Osteoblast (primary cell): ENCODE data around the gene MICAL3. TPM values are rescaled to one million over a fixed set of nuclear protein-coding genes. Genes with fewer than 3 reads are reported as not detected.
A peak's percentile ranks its signal among the peaks of the same experiment; 100 is the strongest.

Source experiments
- DNase-seq: peaks from one replicate; pipeline ENCODE4 v3.0.0; 2011; ENCODE audit warnings: low spot score, mixed read lengths; ENCODE audit not compliant: insufficient read length; ENCODE audit errors: missing footprints
- H2AFZ ChIP-seq: 2 replicates; pipeline ENCODE4 v1.6.0; 2011; ENCODE audit warnings: mild to moderate bottlenecking, low read length
- H3K27ac ChIP-seq: 2 replicates; pipeline ENCODE4 v1.5.1; 2011; ENCODE audit warnings: mild to moderate bottlenecking, low read depth, low read length, moderate library complexity
- H3K27me3 ChIP-seq: 2 replicates; pipeline ENCODE4 v1.6.0; 2012; ENCODE audit warnings: mild to moderate bottlenecking, control low read depth, inconsistent platforms, low read length, moderate library complexity; ENCODE audit not compliant: insufficient read depth
- H3K36me3 ChIP-seq: 2 replicates; pipeline ENCODE4 v1.5.1; 2011; ENCODE audit warnings: mild to moderate bottlenecking, low read length, control low read depth, moderate library complexity; ENCODE audit not compliant: insufficient read depth
- H3K4me1 ChIP-seq: 2 replicates; pipeline ENCODE4 v1.5.1; 2011; ENCODE audit warnings: mild to moderate bottlenecking, low read length, control low read depth, moderate library complexity; ENCODE audit not compliant: insufficient read depth
- H3K4me2 ChIP-seq: 2 replicates; pipeline ENCODE4 v1.6.0; 2011; ENCODE audit warnings: mild to moderate bottlenecking, low read length; ENCODE audit not compliant: insufficient read depth
- H3K4me3 ChIP-seq: fragments of 200-600 bp; sonication (generic); 3 replicates; pipeline ENCODE4 v1.5.1; 2012; ENCODE audit warnings: mild to moderate bottlenecking, low read length, inconsistent platforms; ENCODE audit not compliant: insufficient read depth
- H3K79me2 ChIP-seq: 2 replicates; pipeline ENCODE4 v1.6.0; 2012; ENCODE audit warnings: mild to moderate bottlenecking, low read length, control low read depth, inconsistent platforms; ENCODE audit not compliant: insufficient read depth
- H3K9me3 ChIP-seq: 2 replicates; pipeline ENCODE4 v1.5.1; 2011; ENCODE audit warnings: low read depth, low read length, control low read depth
- H4K20me1 ChIP-seq: 2 replicates; pipeline ENCODE4 v1.6.0; 2012; ENCODE audit warnings: mild to moderate bottlenecking, low read length, control low read depth; ENCODE audit not compliant: insufficient read depth
- total RNA-seq: library from RNA; depleted of rRNA; stranded (reverse); fragments of >200 nt; gene quantifications from 2 replicates; pipeline ENCODE4 v1.2.3, GENCODE V29; 2012
- TF ChIP-seq, protein P1 (sequence below): IDR thresholded peaks from 2 replicates; pipeline ENCODE4 v1.5.1; 2011; ENCODE audit warnings: mild to moderate bottlenecking, low read depth, low read length, moderate library complexity; ENCODE audit errors: extremely low read depth

MICAL3 gene
- total RNA-seq, 1 donor, result 35.1 TPM

DNA sequence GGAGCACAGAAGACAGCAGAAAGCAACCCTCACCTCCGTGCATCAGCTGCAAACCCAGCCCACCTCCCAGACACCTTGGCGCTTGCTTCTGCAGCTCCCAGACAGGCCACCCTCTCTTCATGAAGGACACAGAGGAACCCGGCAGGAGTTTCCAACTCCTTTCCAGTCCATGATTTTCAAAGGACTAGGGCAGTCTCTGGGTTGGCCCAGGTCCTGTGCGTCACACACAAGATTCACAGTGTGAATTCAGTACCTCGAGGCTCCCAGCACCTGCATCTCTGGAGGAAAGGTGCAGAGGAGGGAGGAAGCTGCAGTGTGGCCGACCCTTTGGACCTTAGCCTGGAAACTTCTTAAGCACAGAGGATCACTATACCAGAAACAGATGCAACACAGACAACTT is 189.1 kb downstream of the MICAL3 start:
- no peak overlapping the region for H2AFZ ChIP-seq
- H4K20me1 ChIP-seq, result no peaks in the 10 kb centered on the region
- no peaks in the 10 kb centered on the region for H3K27me3 ChIP-seq
- H3K9me3 ChIP-seq, result no peaks in the 10 kb centered on the region
- H3K4me2 ChIP-seq, result no peak overlapping the region
- peaks cover 22% of the 10 kb centered on the region for H3K36me3 ChIP-seq
- H3K4me1 ChIP-seq, result no peaks in the 10 kb centered on the region
- H3K79me2 ChIP-seq, result no peaks in the 10 kb centered on the region
- H3K4me3 ChIP-seq, result no peak overlapping the region
- TF ChIP-seq, protein P1, sequence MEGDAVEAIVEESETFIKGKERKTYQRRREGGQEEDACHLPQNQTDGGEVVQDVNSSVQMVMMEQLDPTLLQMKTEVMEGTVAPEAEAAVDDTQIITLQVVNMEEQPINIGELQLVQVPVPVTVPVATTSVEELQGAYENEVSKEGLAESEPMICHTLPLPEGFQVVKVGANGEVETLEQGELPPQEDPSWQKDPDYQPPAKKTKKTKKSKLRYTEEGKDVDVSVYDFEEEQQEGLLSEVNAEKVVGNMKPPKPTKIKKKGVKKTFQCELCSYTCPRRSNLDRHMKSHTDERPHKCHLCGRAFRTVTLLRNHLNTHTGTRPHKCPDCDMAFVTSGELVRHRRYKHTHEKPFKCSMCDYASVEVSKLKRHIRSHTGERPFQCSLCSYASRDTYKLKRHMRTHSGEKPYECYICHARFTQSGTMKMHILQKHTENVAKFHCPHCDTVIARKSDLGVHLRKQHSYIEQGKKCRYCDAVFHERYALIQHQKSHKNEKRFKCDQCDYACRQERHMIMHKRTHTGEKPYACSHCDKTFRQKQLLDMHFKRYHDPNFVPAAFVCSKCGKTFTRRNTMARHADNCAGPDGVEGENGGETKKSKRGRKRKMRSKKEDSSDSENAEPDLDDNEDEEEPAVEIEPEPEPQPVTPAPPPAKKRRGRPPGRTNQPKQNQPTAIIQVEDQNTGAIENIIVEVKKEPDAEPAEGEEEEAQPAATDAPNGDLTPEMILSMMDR, result no peak
- no peak for DNase-seq
- H3K27ac ChIP-seq, result no peak overlapping the region

DNA sequence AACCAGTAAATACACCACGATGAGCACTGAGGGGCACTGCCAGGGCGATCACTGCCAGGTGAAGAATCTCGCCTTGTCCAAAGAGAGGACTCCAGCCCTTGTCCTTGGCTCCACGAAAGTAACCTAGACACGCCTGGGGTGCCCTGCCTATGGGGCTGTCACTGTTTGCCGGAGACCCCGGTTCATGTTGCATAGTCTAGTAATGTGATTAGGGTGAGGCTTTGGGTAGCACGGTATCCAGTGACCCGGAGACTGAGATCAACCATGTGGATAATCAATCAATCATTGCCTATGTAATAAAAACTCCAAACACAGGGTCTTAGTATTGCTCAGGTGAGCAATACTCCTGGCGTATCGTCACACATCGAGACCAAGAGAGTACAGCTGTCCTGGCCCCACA is 190.9 kb downstream of the MICAL3 start:
- TF ChIP-seq, protein P1, result no peak
- Histone ChIP-seq H3K27ac (no peak overlapping the region), H3K36me3 (peaks cover 30% of the 10 kb centered on the region), H3K27me3 (no peaks in the 10 kb centered on the region), H2AFZ (no peak overlapping the region), H3K79me2 (no peaks in the 10 kb centered on the region), H3K9me3 (no peaks in the 10 kb centered on the region), H4K20me1 (peaks cover 6% of the 10 kb centered on the region), H3K4me2 (no peak overlapping the region), H3K4me3 (no peak overlapping the region), H3K4me1 (no peaks in the 10 kb centered on the region)
- no peak for DNase-seq

DNA sequence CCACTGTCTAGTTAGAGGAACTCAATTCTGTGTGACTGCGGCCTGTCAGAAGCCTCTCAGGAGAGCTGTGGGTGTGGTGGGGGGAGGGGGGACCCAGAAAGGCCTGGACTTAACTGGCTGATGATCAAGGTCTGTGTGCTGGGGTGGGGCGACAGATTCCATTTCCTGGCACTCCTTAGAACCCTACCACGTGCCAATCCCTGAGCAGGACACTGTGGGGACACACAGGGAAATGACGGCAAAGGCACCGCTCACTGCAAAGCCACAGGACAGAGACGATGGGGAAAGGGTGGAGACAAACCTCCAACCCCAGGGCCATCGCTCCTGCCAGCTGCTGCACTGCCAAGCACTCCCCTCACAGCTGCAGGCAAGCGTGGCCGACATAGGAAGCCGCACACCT is 191.7 kb downstream of the MICAL3 start:
- peaks cover 25% of the 10 kb centered on the region for H3K36me3 ChIP-seq
- peaks cover 6% of the 10 kb centered on the region for H4K20me1 ChIP-seq
- no peak overlapping the region for H3K4me2 ChIP-seq
- no peaks in the 10 kb centered on the region for H3K79me2 ChIP-seq
- no peak overlapping the region for H3K4me3 ChIP-seq
- H3K4me1 ChIP-seq, result no peaks in the 10 kb centered on the region
- no peak overlapping the region for H3K27ac ChIP-seq
- TF ChIP-seq, protein P1, result no peak
- H3K9me3 ChIP-seq, result no peaks in the 10 kb centered on the region
- H2AFZ ChIP-seq, result no peak overlapping the region
- no peak for DNase-seq
- H3K27me3 ChIP-seq, result no peaks in the 10 kb centered on the region

DNA sequence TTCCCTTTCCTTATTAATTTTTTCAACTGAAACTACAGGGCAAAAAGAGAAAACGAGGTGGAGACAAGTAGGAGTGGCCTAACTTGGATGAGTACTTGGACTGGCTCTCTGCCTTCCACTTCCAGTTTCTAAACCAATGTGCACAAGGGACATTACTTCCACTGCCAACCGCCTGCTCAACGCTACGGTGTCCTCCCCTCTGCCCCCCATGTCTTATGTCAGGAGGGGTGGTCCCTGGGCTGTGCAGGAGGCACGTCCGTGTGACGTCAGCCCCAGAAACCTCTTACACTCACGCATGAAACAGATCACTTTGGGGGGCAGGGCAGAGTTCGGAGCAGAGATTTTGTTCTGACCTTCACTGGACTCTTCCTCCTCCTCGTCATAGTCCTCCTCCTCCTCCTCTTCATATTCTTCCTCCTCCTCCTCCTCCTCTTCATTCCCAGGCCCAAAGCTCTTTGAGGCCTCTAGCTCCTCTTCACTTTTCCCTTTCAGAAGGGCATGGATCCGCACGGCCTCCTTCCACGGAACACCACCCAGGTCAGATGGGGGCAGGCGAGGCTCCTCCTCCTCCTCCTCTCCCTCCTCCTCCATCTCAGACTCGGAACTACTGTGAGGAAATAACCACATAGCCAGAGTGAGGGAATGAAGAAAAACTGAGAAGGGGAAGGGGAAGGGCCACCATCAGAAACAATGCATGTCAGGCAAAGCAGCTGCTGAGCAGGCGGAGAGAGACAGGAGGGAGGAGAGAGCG is 192.7 kb downstream of the MICAL3 start:
- H3K36me3 ChIP-seq, result peaks cover 25% of the 10 kb centered on the region
- H3K27me3 ChIP-seq, result no peaks in the 10 kb centered on the region
- no peaks in the 10 kb centered on the region for H3K79me2 ChIP-seq
- no peak overlapping the region for H3K27ac ChIP-seq
- TF ChIP-seq, protein P1, result no peak
- H3K4me3 ChIP-seq, result no peak overlapping the region
- no peak overlapping the region for H2AFZ ChIP-seq
- peak overlapping the region; percentile 41 for H3K4me2 ChIP-seq
- no peaks in the 10 kb centered on the region for H3K4me1 ChIP-seq
- H4K20me1 ChIP-seq, result peaks cover 6% of the 10 kb centered on the region
- no peak for DNase-seq
- no peaks in the 10 kb centered on the region for H3K9me3 ChIP-seq
